Right renal pelvis (tissue), 4 donors: ENCODE data around the gene HAND1. TPM values are rescaled to one million over a fixed set of nuclear protein-coding genes. Genes with fewer than 3 reads are reported as not detected.

ENCODE experiments used
- DNase-seq, 4 donors: peaks; one replicate each; pipeline ENCODE4 v3.0.0-alpha.2; 2013; ENCODE audit warnings: low read depth in 4 of 4, low spot score in 3 of 4, missing footprints in 1 of 4
- polyA plus RNA-seq, 4 donors: library from polyadenylated mRNA; unstranded; fragments of 120-200 nt; gene quantifications; one replicate each; pipeline ENCODE4 v1.2.1, GENCODE V29; 2013; ENCODE audit not compliant: insufficient read length in 4 of 4

The HAND1 gene
- polyA plus RNA-seq, 4 donors = 0.10 TPM; not detected in 3

DNA sequence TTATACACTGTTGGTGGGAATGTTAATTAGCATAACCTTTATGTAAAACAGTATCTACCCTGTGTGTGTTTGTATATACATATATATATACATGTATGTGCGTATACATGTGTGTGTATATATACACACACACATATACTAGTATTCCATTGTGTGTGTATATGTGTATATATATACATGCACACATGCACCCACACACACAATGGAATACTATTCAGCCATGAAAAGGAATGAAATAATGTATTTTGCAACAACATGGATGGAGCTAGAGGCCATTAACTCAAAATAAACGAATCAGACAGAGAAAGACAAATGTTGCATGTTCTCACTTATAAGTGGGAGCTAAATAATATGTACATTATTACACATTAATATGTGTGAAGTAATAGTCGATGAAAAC lies 49.8 kb downstream of the HAND1 start:
- DNase-seq = no peak

Other genes with a start within 250 kb of the HAND1 start
- gene SAP30L, start 32.2 kb downstream of the HAND1 start, polyA plus RNA-seq = 10 to 100 TPM; 43.1 to 52.7 (median 51.5) TPM